K562 (cell line): ENCODE data around the gene TRPV5. TPM values are rescaled to one million over a fixed set of nuclear protein-coding genes. Genes with fewer than 3 reads are reported as not detected.

Source experiments
- KDM4B ChIP-seq, 2 experiments: fragments of 450-650 bp in 1 of 2; sonication (generic) in 1 of 2; IDR thresholded peaks; 2 replicates each; pipeline ENCODE4 v1.6.1; 2016 to 2017; ENCODE audit warnings: borderline replicate concordance in 2 of 2, antibody characterized with exemption in 1 of 2, low read depth in 1 of 2, mild to moderate bottlenecking in 1 of 2
- LCOR ChIP-seq: sonication (generic); formaldehyde crosslinking; IDR thresholded peaks from 2 replicates; pipeline ENCODE4 v1.8.0; 2022; ENCODE audit warnings: mild to moderate bottlenecking, missing genetic modification reagents
- PTBP1 ChIP-seq: fragments of 200-400 bp; formaldehyde crosslinking; IDR thresholded peaks from 2 replicates; pipeline ENCODE4 v1.6.1; 2017; ENCODE audit warnings: low read depth, low read length
- SIN3B ChIP-seq: fragments of 450-650 bp; IDR thresholded peaks from 2 replicates; pipeline ENCODE4 v1.6.1; 2017; ENCODE audit warnings: low read depth, mild to moderate bottlenecking, moderate library complexity
- ZBTB33 ChIP-seq: sonication (generic); formaldehyde crosslinking; IDR thresholded peaks from 2 replicates; pipeline ENCODE4 v1.8.1; 2023; ENCODE audit warnings: mild to moderate bottlenecking, missing genetic modification reagents
- ZNF584 ChIP-seq: fragments of 200-800 bp; sonication (Bioruptor generic); IDR thresholded peaks from 2 replicates; pipeline ENCODE4 v1.6.1; 2016; ENCODE audit warnings: low read depth, mild to moderate bottlenecking, missing genetic modification characterization, missing compliant biosample characterization
- ZNF717 ChIP-seq: fragments of 250-450 bp; sonication (Bioruptor Pico); IDR thresholded peaks from 2 replicates; pipeline ENCODE4 v1.5.0; 2021
- polyA plus RNA-seq, 8 experiments: library from polyadenylated mRNA; depleted of rRNA in 4 of 8; stranded (reverse) in 5 of 8; unstranded in 3 of 8; fragments of >200 nt; fragmentation: Nextera tagmentation in 2 of 8; fragmentation: Illumina TruSeq in 1 of 8; extraction: Ambion mirVana in 2 of 8; extraction: Trizol in 1 of 8; gene quantifications; 2 replicates each; pipeline versions ENCODE4 v1.2.1 to v1.2.3, GENCODE V29; 2011 to 2014; ENCODE audit warnings: inconsistent platforms in 1 of 8, missing spikeins in 1 of 8
- total RNA-seq, 7 experiments: library from RNA; depleted of rRNA in 6 of 7; stranded (reverse); fragments of >200 nt in 6 of 7; fragmentation: Illumina TruSeq in 2 of 7; extraction: Trizol in 2 of 7; gene quantifications; 2 replicates each; pipeline versions ENCODE4 v1.2.1 to v1.2.3, GENCODE V29; 2011 to 2021; ENCODE audit warnings: low replicate concordance in 1 of 7
- TF ChIP-seq, protein P1 (sequence below): fragments of 450-650 bp; IDR thresholded peaks from one replicate; pipeline ENCODE4 v1.6.1; 2018; ENCODE audit warnings: mild to moderate bottlenecking, moderate library complexity; ENCODE audit not compliant: partially characterized antibody
- TF ChIP-seq, protein P2 (sequence below): sonication (generic); formaldehyde crosslinking; IDR thresholded peaks from 2 replicates; pipeline ENCODE4 v1.8.0; 2023; ENCODE audit warnings: mild to moderate bottlenecking, missing genetic modification reagents

TRPV5 gene
- total and polyA plus RNA-seq, 9 of the 15 experiments (the other 6 are each of a cell fraction or from before 2014, with no cell fraction given), result not detected

DNA sequence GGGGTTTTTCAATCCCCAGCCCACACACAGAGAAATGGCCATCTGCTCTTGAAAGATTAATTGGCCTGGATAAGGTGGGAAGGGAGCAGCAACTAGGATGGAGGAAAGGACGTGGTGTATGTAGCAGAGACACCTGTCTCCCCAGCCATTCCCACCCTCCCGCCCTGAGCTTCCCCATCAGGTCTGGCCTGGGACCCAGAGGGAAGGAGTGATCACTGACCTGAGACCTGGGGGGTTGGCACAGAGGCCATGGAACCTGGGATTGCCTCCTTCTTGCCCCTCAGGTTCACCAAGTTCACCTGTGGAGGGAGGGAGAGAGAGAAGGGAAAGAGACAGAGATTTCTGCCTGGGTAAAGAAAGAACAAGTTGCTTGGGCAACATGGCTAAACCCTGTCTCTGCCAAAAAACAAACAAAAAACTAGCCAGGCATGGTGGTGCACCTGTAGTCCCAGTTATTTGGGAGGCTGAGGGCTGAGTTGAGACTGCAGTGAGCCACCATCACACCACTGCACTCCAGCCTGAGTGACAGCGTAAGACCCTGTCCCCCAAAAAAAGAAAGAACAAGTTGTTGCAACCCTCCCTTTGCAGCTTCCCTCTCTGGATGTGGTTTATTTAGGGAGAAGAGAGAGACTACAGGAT is 36.7 kb downstream of the TRPV5 start (continued):
- TF ChIP-seq KDM4B (IDR thresholded peaks at IDR 0.05; ENCODE audit: borderline replicate concordance in 2 of 2, low read depth in 1 of 2) (no peak), ZNF584 (CRISPR knock-in tag) (no peak), LCOR (CRISPR knock-in tag) (no peak), SIN3B (no peak), PTBP1 (no peak), ZBTB33 (CRISPR knock-in tag) (no peak), ZNF717 (no peak)
- TF ChIP-seq, protein P1, sequence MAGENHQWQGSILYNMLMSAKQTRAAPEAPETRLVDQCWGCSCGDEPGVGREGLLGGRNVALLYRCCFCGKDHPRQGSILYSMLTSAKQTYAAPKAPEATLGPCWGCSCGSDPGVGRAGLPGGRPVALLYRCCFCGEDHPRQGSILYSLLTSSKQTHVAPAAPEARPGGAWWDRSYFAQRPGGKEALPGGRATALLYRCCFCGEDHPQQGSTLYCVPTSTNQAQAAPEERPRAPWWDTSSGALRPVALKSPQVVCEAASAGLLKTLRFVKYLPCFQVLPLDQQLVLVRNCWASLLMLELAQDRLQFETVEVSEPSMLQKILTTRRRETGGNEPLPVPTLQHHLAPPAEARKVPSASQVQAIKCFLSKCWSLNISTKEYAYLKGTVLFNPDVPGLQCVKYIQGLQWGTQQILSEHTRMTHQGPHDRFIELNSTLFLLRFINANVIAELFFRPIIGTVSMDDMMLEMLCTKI, result no peak
- TF ChIP-seq, protein P2, sequence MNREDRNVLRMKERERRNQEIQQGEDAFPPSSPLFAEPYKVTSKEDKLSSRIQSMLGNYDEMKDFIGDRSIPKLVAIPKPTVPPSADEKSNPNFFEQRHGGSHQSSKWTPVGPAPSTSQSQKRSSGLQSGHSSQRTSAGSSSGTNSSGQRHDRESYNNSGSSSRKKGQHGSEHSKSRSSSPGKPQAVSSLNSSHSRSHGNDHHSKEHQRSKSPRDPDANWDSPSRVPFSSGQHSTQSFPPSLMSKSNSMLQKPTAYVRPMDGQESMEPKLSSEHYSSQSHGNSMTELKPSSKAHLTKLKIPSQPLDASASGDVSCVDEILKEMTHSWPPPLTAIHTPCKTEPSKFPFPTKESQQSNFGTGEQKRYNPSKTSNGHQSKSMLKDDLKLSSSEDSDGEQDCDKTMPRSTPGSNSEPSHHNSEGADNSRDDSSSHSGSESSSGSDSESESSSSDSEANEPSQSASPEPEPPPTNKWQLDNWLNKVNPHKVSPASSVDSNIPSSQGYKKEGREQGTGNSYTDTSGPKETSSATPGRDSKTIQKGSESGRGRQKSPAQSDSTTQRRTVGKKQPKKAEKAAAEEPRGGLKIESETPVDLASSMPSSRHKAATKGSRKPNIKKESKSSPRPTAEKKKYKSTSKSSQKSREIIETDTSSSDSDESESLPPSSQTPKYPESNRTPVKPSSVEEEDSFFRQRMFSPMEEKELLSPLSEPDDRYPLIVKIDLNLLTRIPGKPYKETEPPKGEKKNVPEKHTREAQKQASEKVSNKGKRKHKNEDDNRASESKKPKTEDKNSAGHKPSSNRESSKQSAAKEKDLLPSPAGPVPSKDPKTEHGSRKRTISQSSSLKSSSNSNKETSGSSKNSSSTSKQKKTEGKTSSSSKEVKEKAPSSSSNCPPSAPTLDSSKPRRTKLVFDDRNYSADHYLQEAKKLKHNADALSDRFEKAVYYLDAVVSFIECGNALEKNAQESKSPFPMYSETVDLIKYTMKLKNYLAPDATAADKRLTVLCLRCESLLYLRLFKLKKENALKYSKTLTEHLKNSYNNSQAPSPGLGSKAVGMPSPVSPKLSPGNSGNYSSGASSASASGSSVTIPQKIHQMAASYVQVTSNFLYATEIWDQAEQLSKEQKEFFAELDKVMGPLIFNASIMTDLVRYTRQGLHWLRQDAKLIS (CRISPR knock-in tag), result no peak
